Measurements from ENCODE around the gene FHL2.

DNA sequence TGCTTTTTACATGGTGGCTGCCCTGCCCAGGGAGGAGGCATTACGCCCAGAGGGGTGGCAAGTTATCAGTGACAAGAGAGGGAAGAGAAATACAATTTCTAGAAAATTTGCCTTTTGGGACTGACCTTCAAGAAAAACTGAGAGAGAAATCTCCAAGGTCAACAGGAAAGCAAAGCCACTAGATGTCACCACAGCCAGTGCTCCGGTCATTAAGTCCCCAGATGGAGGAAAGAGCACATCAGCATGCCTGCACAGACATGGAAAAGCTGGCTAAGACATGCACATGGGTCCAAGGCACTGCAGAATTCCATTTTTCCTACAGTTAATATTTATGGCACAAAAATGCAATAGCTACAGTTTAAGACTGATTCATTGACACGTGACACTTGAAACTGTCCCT is 21.0 kb downstream of the FHL2 start:
- TF ChIP-seq POLR2A (IDR thresholded peaks at IDR 0.05; ENCODE audit: low read length) (no peak), GATA1 (IDR thresholded peaks at IDR 0.05; ENCODE audit: low read depth, low read length) (no peak)

Data from erythroblast (primary cell).